Central memory CD8-positive, alpha-beta T cell (primary cell): ENCODE measurements around the gene ROR1.

ENCODE experiments used
- ATAC-seq: fragments of 150-1000 bp; cut with Tn5 transposase; replicated peaks from 2 replicates; pipeline ENCODE4 v1.10.0; 2022; ENCODE audit warnings: mild to moderate bottlenecking, moderate FRiP score, moderate number of reproducible peaks; ENCODE audit not compliant: poor library complexity, severe bottlenecking; ENCODE audit errors: extremely low read depth
- DNase-seq, 2 donors: peaks; one replicate each; pipeline ENCODE4 v3.0.0; 2021; ENCODE audit warnings: low spot score in 2 of 2
- H3K27ac Mint-ChIP-seq: one replicate; pipeline ENCODE4 v1.8.0; 2022; ENCODE audit warnings: low read depth, mild to moderate bottlenecking, moderate library complexity, mixed read lengths
- H3K27me3 Mint-ChIP-seq: one replicate; pipeline ENCODE4 v1.8.0; 2022; ENCODE audit warnings: mixed read lengths
- H3K36me3 Mint-ChIP-seq: one replicate; pipeline ENCODE4 v1.8.0; 2022; ENCODE audit warnings: mild to moderate bottlenecking, moderate library complexity, mixed read lengths; ENCODE audit not compliant: insufficient read depth
- H3K4me1 Mint-ChIP-seq: one replicate; pipeline ENCODE4 v1.8.0; 2022; ENCODE audit warnings: mixed read lengths
- H3K4me3 Mint-ChIP-seq: one replicate; pipeline ENCODE4 v1.8.0; 2022; ENCODE audit warnings: mild to moderate bottlenecking, moderate library complexity, mixed read lengths
- H3K9me3 Mint-ChIP-seq: one replicate; pipeline ENCODE4 v1.8.0; 2022; ENCODE audit warnings: mixed read lengths

Gene ROR1

DNA sequence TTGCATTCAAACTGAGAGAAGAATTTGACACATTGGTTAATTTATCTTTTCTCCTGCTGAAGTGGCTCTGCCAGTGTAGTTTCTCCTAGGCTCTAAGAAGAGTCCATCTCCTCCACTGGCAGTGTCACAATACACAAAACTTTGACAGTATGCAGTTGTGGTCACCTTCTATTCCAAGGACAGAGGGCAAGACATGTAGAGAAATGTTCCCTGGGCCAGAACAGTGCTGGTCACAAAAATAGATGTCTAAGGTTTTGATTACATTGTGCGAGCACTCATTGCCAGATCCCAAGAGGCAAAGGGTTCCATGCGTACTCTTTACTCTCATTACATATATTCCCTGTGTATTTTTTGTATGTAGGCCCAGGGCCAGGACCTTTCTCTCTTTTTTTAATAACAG, 281.5 kb downstream of the ROR1 start:
- DNase-seq (no peak), ATAC-seq (no peak)
- H3K27ac Mint-ChIP-seq = no peak overlapping the region
- H3K4me3 Mint-ChIP-seq = no peak overlapping the region
- H3K9me3 Mint-ChIP-seq = no peaks in the 10 kb centered on the region
- H3K36me3 Mint-ChIP-seq = peaks cover 2% of the 10 kb centered on the region
- peaks cover 4% of the 10 kb centered on the region for H3K27me3 Mint-ChIP-seq
- H3K4me1 Mint-ChIP-seq = no peaks in the 10 kb centered on the region

DNA sequence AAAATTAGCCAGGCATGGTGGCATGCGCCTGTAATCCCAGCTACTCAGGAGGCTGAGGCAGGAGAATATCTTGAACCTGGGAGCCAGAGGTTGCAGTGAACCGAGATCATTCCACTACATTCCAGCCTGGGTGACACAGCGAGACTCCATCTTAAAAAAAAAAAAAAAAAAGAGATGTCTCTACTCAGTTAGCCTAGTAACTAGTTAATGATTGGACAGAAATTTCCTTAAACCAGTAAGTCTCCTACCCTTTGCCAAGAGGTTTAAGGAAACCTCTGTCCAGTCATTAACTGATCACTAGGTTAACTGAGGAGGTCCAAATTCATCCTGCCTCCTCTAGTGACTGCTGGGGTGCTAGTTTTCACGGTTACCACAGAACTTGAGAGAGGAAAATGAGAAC, 285.7 kb downstream of the ROR1 start:
- Mint-ChIP-seq H3K4me1 (no peaks in the 10 kb centered on the region), H3K4me3 (no peak overlapping the region), H3K9me3 (no peaks in the 10 kb centered on the region), H3K36me3 (peaks cover 2% of the 10 kb centered on the region), H3K27me3 (peaks cover 18% of the 10 kb centered on the region), H3K27ac (no peak overlapping the region)
- ATAC-seq (no peak), DNase-seq (no peak)

DNA sequence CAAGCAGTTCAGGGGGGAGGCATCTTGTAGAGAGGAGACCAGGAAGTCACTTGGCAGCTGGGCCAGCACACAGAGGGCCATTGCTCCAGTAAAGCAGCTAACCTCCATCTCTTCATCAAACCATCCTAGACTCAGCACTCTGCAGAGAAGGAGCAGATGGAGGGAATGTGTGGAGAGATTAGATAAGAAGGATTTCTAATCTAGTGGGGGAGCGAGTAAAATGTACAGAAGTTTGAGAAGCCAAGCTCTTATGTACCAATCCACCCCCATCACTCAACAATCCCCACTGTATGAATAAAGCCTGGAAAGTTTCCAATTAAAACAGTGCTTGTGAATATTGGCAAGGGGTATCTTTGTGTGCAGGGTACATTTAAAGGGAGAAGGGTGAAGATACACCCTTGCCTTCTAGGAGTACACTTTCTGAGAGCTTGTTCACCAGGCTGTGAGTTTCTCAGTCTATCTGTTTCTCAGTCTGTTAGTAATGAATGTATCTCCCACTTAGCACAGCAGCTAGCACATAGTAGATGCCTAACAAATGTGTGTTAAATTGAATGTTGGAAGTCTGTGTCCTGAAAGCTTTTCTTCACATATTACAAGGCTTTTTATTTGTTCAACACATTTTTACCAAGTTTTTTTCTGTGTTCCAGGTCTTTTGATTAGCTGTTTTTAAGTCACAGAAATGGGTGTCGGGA, 286.9 kb downstream of the ROR1 start:
- no peak for ATAC-seq
- no peak for DNase-seq
- Mint-ChIP-seq H3K36me3 (peaks cover 2% of the 10 kb centered on the region), H3K27me3 (peaks cover 20% of the 10 kb centered on the region), H3K4me3 (no peak overlapping the region), H3K9me3 (no peaks in the 10 kb centered on the region), H3K4me1 (no peaks in the 10 kb centered on the region), H3K27ac (no peak overlapping the region)

DNA sequence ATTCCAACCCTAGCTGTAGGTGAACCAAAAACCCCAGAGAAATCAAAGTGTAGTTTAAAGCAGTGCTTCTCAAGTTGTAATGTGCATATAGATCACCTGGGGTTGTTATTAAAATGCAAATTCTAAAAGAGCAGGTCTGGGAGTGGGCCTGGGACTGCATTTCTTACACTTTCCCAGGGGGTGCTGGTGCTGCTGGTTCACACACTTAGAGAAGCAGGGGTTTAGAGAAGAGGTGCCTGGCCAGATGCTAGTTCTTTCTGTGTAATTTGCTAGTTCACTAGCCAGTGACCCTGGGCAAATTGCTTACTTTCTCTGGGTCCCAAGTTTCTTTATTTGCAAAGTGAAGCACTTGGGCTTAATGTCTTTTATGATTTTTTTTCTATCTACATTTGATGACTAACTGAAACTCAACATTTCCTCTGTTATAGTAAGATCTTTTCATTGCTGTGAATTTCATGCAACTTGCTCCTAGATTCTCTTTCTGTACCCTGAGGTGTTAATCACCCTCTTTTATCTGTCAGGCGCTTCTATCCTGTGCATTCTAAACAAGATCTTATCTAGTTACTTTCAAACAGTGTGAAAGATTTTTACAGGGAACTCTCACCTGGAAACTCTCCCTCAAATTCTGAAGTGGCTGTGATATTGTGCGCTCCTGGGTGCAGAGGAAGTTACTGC, 287.8 kb downstream of the ROR1 start:
- Mint-ChIP-seq H3K36me3 (peaks cover 2% of the 10 kb centered on the region), H3K4me3 (no peak overlapping the region), H3K27ac (no peak overlapping the region), H3K9me3 (no peaks in the 10 kb centered on the region), H3K4me1 (no peaks in the 10 kb centered on the region), H3K27me3 (peaks cover 20% of the 10 kb centered on the region)
- DNase-seq (no peak), ATAC-seq (no peak)

DNA sequence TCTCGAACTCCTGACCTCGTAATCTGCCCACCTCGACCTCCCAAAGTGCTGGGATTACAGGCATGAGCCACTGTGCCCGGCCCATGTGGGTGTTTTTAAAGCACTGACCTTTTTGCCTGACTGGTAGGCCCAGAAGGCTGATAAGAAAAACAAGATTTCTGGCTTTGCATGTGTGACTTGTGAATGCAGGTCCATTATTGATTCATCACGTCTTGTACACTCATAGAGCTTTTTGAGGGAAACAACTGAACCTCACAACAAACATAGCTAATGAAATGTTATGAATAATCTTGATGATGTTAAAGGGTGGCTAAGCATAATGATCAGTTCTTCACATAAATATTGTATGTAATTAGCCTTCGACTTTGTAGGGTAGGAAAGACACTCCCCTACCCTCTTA, 288.7 kb downstream of the ROR1 start:
- no peaks in the 10 kb centered on the region for H3K36me3 Mint-ChIP-seq
- peaks cover 20% of the 10 kb centered on the region for H3K27me3 Mint-ChIP-seq
- DNase-seq = no peak
- H3K9me3 Mint-ChIP-seq = no peaks in the 10 kb centered on the region
- no peak overlapping the region for H3K4me3 Mint-ChIP-seq
- no peak overlapping the region for H3K27ac Mint-ChIP-seq
- H3K4me1 Mint-ChIP-seq = no peaks in the 10 kb centered on the region
- no peak for ATAC-seq

DNA sequence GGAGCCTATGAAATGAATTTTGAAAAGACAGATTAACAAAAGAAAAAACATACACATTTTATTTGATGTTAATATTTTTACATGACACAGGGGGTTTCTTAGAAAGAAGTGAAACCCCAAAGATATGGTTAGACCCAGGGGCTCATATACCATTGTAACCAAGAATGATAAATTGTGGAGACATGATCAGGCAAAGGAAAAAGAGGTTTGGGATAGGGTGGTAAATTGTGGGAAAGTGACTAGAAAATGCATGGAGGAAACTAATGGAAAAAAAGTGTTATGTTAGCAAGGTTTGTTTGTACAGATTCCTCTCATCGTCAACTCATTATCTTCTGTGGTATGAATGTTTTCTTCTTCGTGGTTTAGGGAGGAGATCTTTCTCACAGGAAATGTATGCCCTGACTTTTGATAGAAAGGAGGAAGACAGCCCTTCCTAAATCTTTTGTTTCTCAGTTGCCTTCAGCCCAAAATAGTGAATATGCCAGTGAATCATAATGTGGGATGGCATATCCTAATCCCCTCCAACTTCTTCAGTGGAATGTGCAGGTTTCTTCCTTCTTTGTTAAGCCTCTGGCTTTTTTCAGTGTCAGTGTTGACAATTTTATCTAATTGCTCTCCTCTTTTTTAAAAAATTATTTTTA, 289.2 kb downstream of the ROR1 start:
- H3K4me3 Mint-ChIP-seq = no peak overlapping the region
- ATAC-seq = no peak
- no peaks in the 10 kb centered on the region for H3K4me1 Mint-ChIP-seq
- H3K27me3 Mint-ChIP-seq = peaks cover 20% of the 10 kb centered on the region
- DNase-seq = no peak
- H3K27ac Mint-ChIP-seq = no peak overlapping the region
- H3K9me3 Mint-ChIP-seq = no peaks in the 10 kb centered on the region
- H3K36me3 Mint-ChIP-seq = no peaks in the 10 kb centered on the region

DNA sequence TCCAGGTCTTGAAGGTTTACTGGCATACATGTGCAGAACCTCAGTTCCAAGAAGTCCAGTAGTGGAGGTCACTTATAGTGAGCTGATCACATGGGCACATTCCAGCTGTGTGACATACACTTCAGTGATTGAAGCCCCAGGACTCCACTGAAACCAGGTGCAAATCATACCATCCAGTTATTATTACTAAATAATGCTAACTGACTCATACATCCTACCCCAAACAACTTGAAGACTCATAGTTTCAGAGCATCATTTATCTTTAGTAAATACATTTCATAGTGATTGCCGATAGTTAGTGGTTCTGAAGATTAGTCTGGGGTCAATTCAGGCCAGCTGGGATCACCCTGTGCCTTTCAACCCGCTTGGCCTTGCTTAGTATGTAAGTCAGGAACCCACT, 291.8 kb downstream of the ROR1 start:
- DNase-seq = no peak
- Mint-ChIP-seq H3K4me3 (no peak overlapping the region), H3K27me3 (peaks cover 13% of the 10 kb centered on the region), H3K4me1 (no peaks in the 10 kb centered on the region), H3K27ac (no peak overlapping the region), H3K36me3 (no peaks in the 10 kb centered on the region), H3K9me3 (no peaks in the 10 kb centered on the region)
- no peak for ATAC-seq

DNA sequence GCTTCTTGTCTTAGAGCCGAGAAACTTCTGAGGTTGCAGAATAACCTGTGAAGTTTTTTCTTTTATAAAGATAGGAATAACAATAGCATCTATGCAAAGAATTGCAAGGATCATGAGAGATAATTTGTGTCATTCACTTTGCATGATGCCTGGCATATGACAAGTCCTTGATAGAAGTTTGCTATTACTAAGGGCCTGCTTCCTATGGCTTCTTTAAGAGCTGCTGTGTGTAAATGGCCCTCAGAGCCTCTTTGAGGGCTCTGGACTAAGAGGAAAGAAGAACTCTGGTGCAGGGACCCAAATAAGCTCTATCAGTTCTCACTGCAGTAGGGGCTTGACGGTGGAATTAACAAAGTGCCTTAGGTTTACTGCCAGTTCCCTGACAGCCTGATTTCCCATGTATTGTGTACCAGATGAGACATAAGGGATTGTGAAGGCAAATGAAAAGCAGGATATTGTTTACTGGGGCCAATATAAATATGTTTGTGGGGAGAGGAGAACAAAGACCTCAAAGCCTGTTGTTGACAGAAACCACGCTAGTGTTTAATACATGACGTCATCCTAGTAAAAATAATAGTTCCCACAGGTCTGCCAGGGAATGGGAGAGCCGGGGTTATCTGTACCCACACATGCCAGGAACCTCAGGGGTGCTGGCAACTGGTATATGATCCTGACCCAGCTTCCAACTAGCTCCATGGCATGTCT, 298.4 kb downstream of the ROR1 start:
- H3K27ac Mint-ChIP-seq = no peak overlapping the region
- no peak for DNase-seq
- no peaks in the 10 kb centered on the region for H3K36me3 Mint-ChIP-seq
- H3K27me3 Mint-ChIP-seq = no peaks in the 10 kb centered on the region
- H3K9me3 Mint-ChIP-seq = no peaks in the 10 kb centered on the region
- no peak overlapping the region for H3K4me3 Mint-ChIP-seq
- H3K4me1 Mint-ChIP-seq = no peaks in the 10 kb centered on the region
- ATAC-seq = no peak

DNA sequence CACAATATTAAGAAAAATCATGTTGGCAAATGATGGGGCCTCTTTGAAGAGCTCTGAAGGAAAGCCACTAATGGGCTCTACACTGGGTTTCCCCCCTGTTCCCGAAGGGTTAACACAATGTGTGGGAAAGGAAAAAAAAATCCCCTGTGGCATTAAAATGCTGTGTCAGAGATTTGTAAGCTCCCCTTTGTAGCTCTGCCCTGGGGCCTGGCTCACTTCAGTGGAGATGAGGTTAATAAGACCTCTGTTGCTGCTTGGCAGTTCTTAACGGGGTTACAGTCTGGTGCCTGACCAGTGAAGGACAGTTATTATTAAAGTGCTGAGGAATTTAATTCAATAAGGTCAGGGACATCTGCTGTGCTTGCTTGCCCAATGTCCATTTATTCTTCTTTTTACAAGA, 299.9 kb downstream of the ROR1 start:
- Mint-ChIP-seq H3K9me3 (no peaks in the 10 kb centered on the region), H3K27ac (no peak overlapping the region), H3K4me3 (no peak overlapping the region), H3K4me1 (no peaks in the 10 kb centered on the region), H3K36me3 (no peaks in the 10 kb centered on the region), H3K27me3 (no peaks in the 10 kb centered on the region)
- ATAC-seq (no peak), DNase-seq (no peak)

DNA sequence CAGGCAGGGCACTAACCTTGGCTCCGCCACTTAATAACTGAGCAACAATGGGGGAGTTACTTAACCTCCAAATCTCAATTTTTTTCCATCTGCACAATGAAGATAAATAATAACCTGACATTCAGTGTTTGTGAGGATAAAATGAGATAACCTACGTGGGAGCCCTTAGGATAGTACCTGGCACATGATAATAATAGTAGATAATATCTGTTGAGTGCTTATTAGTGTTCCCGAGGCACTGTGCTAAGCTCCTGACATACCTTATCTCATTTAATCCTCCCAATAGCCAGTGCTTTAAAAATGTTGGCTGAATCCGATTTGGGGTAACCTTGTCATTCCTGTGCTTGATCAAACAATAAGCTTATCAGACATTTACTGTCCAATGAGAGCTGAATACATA, 300.9 kb downstream of the ROR1 start:
- no peak overlapping the region for H3K27ac Mint-ChIP-seq
- H3K4me1 Mint-ChIP-seq = no peaks in the 10 kb centered on the region
- H3K4me3 Mint-ChIP-seq = no peak overlapping the region
- DNase-seq = no peak
- no peaks in the 10 kb centered on the region for H3K36me3 Mint-ChIP-seq
- no peaks in the 10 kb centered on the region for H3K9me3 Mint-ChIP-seq
- ATAC-seq = no peak
- H3K27me3 Mint-ChIP-seq = no peaks in the 10 kb centered on the region

DNA sequence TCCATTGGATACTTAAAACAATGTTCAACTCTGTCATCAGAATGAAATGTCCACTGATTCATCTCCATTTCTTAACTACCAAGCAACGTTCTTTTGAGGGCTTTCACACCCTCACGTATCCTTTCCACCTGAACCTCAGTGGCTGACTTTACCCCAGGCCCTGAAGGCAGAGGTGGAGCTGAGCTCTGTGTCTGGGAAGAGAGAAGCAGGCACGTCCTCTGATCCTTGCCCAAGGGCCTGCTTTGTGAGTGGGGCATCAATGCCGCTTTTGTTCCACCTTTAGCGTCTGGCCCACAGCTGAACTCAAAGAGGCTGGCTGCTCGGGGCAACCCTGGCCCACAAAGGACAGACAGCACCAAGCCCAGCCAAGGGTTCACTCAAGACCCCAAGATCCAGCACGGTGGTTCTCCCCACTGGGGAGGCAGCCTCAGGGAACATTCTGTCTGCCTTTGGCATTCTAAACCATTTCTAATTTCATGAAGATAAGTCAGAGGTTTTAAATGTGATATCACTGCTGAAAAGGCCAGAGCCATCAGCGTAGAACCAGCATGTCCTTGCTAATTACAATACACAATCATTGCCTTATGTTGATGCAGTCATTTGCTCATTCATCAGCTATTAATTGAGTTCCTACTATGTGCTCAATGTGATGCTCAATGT, 303.6 kb downstream of the ROR1 start:
- H3K4me1 Mint-ChIP-seq = no peaks in the 10 kb centered on the region
- no peak overlapping the region for H3K4me3 Mint-ChIP-seq
- no peaks in the 10 kb centered on the region for H3K27me3 Mint-ChIP-seq
- H3K27ac Mint-ChIP-seq = no peak overlapping the region
- no peaks in the 10 kb centered on the region for H3K9me3 Mint-ChIP-seq
- DNase-seq (no peak), ATAC-seq (no peak)
- no peaks in the 10 kb centered on the region for H3K36me3 Mint-ChIP-seq

DNA sequence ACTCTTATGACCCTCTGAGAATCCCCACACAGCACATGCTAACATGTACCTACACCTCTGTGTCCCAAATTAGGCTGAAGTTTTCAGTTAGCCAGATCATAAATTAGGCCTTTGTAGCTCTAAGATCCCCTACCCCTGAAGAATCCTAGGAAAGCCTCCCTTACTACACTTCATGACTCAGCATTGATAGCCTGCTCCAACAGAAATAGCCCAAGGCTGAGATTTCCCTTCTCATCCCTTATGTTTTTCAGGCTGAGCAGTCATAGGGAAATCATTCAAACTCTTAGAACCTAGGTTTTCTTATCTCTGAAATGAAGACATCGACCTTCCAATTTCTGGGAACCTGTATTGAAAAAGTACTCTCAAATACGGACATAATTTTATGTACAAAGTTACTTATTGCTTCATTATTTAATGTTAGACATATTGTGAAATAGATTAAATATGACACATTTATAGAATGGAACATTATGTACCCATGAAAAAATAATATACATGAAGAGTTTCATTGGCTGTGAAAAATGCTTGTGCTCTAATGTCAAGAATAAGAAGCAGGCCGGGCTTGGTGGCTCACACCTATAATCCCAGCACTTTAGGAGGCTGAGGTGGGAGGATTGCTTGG, 307.2 kb downstream of the ROR1 start:
- Mint-ChIP-seq H3K4me3 (no peak overlapping the region), H3K36me3 (no peaks in the 10 kb centered on the region), H3K9me3 (no peaks in the 10 kb centered on the region), H3K4me1 (no peaks in the 10 kb centered on the region), H3K27me3 (no peaks in the 10 kb centered on the region), H3K27ac (no peak overlapping the region)
- DNase-seq (no peak), ATAC-seq (no peak)
